GM18868 (cell line): ENCODE data around the gene PPP1R15B.

Experiments
- ATAC-seq: cut with Tn5 transposase; IDR thresholded peaks from one replicate; pipeline ENCODE4 v1.9.1; 2021; ENCODE audit warnings: mild to moderate bottlenecking, moderate library complexity; ENCODE audit not compliant: unreplicated experiment

PPP1R15B gene

GRCh38 chr1:204411451-204412204, at the start of gene PPP1R15B:
Gene PPP1R15B (minus strand): TSS chr1:204411817. CDS start chr1:204411411, 406 bp downstream.
- peak; percentile 92 for ATAC-seq

DNA sequence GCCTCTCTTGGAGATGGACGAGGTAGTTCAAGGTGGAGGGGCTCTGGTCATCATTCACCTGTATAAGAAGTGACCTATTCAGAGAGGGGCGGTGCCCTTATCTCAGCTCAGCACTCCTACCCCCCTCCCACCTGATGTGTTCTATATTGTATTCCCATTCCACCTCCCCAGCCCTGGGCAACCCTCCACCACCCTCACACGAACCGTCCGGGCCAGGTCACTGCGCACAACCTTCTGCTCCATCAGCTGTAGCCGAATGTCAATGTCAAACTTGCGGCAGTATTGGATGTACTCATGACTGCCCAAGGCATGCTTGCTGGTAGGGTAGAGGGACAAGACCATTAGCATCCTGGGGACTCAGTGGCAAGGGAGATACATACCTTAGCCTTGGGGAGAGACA, 48.7 kb upstream of the PPP1R15B start:
- ATAC-seq, result no peak

GRCh38 chr1:204459706-204460105, 48.1 kb upstream of the PPP1R15B start:
- ATAC-seq, result no peak

- ATAC-seq, result no peak
Observed at GRCh38 chr1:204457666-204458065, 46.0 kb upstream of the PPP1R15B start.

DNA sequence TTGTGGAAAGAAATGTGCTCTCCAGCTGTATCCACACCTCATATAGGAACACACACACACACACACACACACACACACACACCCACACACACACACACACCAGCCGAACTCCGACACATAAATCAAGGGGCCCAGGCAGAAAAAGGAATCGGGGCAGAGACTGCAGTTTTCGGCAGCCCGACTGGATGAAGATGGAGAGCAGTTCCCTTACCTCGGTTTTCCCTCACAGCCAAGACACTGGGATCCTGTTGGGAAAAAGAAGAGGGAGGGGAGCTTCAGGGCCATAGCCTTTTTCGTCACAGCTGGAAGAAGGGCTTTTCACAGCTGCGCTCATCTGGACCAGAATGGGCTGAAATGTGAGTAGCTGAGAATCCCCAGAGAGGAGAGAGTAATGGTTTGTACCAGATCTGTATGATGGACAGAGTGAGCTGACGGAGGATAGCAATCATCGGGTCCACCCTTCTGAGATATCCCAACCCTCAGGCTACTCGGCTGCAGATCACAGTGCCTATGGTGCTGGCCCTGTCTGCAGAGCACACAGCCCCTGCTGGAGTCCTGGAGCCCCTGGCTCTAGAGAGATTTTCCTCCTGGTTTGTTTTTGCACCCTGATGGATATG, 45.3 kb upstream of the PPP1R15B start:
- ATAC-seq, result no peak

DNA sequence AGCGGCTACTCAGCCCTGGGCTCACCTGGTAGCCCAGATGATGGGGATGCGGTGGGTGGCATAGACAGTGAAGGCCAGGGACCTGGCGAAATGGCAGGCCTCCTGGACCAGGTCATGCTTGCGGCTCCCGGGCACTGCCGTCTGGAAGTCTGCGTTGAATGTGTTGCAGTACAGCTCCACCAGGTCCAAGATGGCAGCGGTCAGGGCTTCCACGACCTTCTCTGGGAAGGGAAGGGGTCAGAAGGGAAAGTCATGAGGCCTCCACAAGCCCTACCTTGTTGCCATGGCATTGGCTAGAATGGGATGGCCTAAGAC, 44.2 kb upstream of the PPP1R15B start:
- no peak for ATAC-seq

DNA sequence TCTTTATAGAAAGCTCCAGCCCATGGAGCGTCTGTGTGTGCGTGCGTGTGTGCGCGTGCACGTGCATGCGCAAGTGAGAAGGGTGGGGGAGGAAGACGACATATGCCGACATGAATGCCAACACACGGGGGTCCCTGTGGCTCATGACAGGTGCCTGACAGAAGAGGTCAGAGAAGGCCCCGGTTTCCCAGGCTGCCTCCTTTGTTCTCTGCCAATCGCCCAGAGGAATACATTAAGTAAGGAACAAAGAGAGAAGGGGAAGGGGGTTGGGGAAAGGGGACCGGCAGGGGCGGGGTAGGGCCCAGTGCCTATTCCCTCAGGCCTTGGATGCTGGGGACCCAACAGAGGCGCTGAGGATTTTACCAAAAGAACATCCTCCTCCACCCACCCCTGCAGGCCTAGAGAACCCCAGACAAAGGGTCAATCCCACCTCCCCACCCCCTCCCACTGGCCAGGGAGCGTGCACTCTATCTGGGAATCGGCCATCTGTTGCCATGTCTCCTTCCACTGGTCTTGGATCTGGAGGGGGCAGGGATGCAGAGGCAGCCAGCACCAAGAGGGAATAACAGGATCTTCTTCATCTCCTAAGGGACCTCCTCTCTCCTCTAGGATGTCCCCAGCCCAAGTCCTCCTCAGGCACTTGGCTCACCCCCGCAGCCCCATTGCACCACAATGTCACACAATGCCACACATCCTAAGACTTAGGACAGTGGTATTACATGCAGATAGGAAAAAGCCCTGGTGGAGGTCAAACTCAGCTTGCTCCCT, 43.6 kb upstream of the PPP1R15B start:
- no peak for ATAC-seq

GRCh38 chr1:204454476-204454875, 42.9 kb upstream of the PPP1R15B start:
- ATAC-seq, result no peak

DNA sequence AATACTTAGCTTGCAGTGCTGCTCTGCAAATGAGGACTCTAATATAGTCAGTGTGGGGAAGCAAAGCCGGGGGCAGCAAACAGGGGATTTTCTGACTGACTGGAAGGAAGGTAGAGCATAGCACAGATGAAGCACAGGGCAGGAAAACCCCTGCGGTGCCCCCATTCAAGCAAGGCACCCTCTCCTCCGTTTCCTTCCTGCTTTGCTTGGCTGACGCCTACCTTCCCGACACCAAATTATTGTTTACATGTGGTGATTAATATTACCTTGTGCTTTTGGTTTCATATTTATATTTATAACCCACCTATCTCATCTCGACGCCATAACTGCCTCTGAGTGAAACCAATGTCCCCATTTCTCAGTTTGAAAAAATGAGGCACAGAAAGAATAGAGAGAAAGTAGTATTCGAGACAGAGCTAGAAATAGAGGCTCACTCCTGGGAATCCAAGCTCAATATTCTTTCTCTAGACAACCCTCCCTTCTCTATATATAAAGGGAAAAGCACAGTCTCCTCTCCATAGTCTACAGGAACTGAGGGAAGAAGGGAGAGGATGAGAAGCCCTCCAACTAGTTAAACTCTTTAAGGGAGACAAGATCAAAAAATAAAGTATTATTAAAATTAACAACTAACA, 41.6 kb upstream of the PPP1R15B start:
- peak; percentile 91 for ATAC-seq

- no peak for ATAC-seq
Observed at GRCh38 chr1:204451352-204452124, 39.9 kb upstream of the PPP1R15B start.

- ATAC-seq, result no peak
Observed at GRCh38 chr1:204450461-204451257, 39.0 kb upstream of the PPP1R15B start.

- no peak for ATAC-seq
Observed at GRCh38 chr1:204449678-204450280, 38.2 kb upstream of the PPP1R15B start.

GRCh38 chr1:204448991-204449677, 37.5 kb upstream of the PPP1R15B start:
- no peak for ATAC-seq

- no peak for ATAC-seq
Observed at GRCh38 chr1:204448344-204448964, 36.8 kb upstream of the PPP1R15B start.

GRCh38 chr1:204447736-204448135, 36.1 kb upstream of the PPP1R15B start:
- ATAC-seq, result no peak

- no peak for ATAC-seq
Observed at GRCh38 chr1:204447190-204447589, 35.6 kb upstream of the PPP1R15B start.

- peak; percentile 77 for ATAC-seq
Observed at GRCh38 chr1:204446413-204447111, 34.9 kb upstream of the PPP1R15B start.

DNA sequence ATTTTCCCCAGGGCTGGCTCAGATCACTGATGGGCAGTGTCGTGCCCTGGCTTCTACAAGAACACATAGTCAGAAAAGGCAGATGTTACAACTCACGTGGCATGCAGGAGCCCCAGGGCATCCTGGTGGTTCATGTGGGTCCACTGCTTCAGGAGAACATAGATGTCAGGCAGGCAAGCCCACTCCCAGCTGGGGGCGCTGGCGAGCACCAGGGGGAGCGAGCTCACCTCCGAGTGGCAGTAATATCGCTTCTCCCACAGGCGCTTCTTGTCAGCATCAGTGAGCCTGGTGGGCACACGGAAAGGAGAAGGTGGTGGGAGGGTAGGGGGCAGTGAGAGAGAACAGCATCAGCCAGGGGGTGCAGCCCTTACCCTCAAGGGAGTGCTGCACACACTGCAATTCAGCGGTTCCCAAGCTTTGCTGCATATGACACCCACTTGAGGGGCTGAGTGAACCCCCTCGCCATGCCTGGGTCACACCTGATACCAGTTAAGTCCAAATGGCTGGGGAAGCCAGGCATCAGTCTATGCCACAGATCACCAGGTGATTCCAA, 34.3 kb upstream of the PPP1R15B start:
- no peak for ATAC-seq
